ENCODE results near the gene PUS3. TPM values are rescaled to one million over a fixed set of nuclear protein-coding genes. Genes with fewer than 3 reads are reported as not detected.

PUS3 gene
- total and polyA plus RNA-seq, 7 experiments from 2014 or later, result 4.6 to 15.3 (median 9.6) TPM

DNA sequence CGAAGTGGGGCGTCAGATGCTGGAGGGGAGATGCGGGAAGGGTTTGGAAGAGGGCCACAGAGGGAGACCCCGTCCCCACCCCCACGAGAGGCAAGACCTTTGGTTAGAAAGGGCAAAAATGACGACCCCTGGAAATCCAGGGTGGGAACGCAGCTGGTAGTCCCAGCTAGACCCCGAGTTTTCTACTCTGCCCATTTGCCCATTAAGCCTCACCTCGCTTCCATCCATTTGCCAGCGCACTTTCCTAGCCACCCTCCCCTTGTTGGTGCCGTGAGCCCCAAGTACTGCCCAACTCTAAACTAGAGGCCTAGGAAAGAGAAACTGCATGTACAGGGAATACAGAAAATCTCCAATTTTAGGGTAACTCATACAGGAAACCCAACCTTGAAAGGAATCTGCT, 1.7 kb upstream of the PUS3 start:
- peaks cover 21 to 44% (median 32%) of the 10 kb centered on the region in 7 donors for H3K4me1 Mint-ChIP-seq
- no peak for ATAC-seq
- H3K27me3 ChIP-seq (ENCODE audit: control insufficient read depth in 2 of 2, insufficient read depth in 2 of 2, low read length in 2 of 2), result peaks cover 0 to 4% of the 10 kb centered on the region in 2 donors

DNA sequence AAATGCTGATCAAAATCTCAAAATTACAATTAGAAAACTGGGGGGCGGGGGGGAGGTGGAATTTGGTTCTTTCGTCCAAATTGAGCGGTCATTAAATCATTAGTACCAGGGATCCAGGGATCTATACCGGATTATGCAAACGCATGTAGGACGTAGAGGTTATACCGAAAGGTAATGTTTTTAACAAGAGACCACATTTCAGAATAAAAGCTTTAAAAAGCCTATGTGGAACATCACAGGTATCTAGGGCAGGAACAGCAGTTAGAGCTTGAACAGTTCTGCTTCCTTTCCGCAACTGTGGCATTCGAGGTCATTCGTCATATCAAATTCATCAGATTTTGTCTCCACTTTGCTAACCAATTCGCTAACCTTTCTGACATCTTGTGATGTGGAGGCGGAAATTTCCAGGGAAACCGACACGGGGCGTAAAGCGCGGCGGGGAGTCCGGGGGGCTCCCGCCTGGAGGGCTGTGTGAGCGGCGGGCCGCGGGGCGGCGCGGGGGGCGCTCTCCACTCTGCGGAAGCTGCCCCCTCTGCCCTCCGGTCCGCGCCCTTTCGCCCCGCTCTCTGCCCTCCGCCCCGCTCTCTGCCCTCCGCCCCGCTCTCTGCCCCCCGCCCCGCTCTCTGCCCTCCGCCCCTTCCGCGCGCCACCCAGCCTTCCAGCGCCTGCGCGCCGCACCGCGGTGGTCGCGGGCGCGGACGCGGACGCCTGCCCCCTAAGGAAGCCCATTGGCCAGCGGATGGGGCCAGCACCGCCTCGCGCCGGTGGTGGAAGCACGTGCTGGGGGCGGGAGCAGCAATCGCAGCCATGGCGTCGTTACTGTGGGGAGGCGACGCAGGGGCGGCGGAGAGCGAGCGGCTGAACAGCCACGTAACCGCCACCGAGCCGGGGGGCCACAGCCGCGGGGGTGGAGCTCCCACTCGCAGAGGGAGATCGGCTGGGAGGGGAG, 979 bp upstream of the PUS3 start, which contains the start of gene DDX25:
Gene DDX25, plus strand, starts transcription at position 798 of the 949 bp plus-strand sequence. Its CDS starts 10 bp downstream, at position 808.
- ATAC-seq (no peak), DNase-seq (peak in 4 of 9 donors; percentile 14 to 29 (median 25))
- no peaks in the 10 kb centered on the region for H3K9me3 ChIP-seq (ENCODE audit: control insufficient read depth in 2 of 3, low read length in 3 of 3)
- intact Hi-C loops (cut with micrococcal nuclease), result loop anchor here (1.0 to 5.0 kb wide), 10 partner anchors 17 to 1028 kb away; partner anchors contain the start of genes FAM118B (in 2 of the 2), HYLS1 (in 2 of the 2), RPUSD4 (in 2 of the 2) and SRPRA (in 2 of the 2)
- Mint-ChIP-seq H3K36me3 (peaks cover 8 to 14% (median 10%) of the 10 kb centered on the region in 5 donors), H3K9me3 (peaks cover 0 to 5% (median 0%) of the 10 kb centered on the region in 11 donors), H3K27ac (peak within 1 kb of the TSS; percentile 56 to 96 (median 92)), H3K4me1 (peaks cover 21 to 51% (median 36%) of the 10 kb centered on the region in 7 donors), H3K4me3 (peak within 1 kb of the TSS; percentile 82 to 98 (median 96)), H3K27me3 (peaks cover 19 to 48% (median 29%) of the 10 kb centered on the region in 5 donors)
- H3K4me3 ChIP-seq (ENCODE audit: low read length), result peak within 1 kb of the TSS; percentile 91
- no peak within 1 kb of the TSS for H3K27ac ChIP-seq (ENCODE audit: low read depth, low read length)
- H3K27me3 ChIP-seq (ENCODE audit: control insufficient read depth in 2 of 2, insufficient read depth in 2 of 2, low read length in 2 of 2), result peaks cover 0 to 4% of the 10 kb centered on the region in 2 donors
- ChIA-PET CTCF (interaction anchor here (0.7 to 1.6 kb wide), 3 partner anchors 16 to 1132 kb away, joined by 4 to 6 read pairs (median 6); partner anchors contain the start of gene HYLS1), POLR2A (interaction anchor here (0.6 to 2.3 kb wide), 6 partner anchors 13 to 792 kb away, joined by 3 to 21 read pairs (median 4); partner anchors contain the start of genes HYLS1 and TMEM218)
- peaks cover 7 to 13% of the 10 kb centered on the region in 2 donors for H3K4me1 ChIP-seq (ENCODE audit: control insufficient read depth in 2 of 2, insufficient read depth in 2 of 2, low read length in 2 of 2)
- H3K36me3 ChIP-seq (ENCODE audit: control insufficient read depth in 2 of 3, insufficient read depth in 3 of 3, low read length in 3 of 3), result peaks cover 0 to 8% (median 0%) of the 10 kb centered on the region in 3 experiments

More for the DNA sequence above, 1.7 kb upstream of the PUS3 start:
- Histone ChIP-seq H3K4me3 (ENCODE audit: low read length) (no peak overlapping the region), H3K27ac (ENCODE audit: low read depth, low read length) (no peak overlapping the region), H3K4me1 (ENCODE audit: control insufficient read depth in 2 of 2, insufficient read depth in 2 of 2, low read length in 2 of 2) (peaks cover 7 to 13% of the 10 kb centered on the region in 2 donors), H3K36me3 (ENCODE audit: control insufficient read depth in 2 of 3, insufficient read depth in 3 of 3, low read length in 3 of 3) (peaks cover 0 to 1% (median 0%) of the 10 kb centered on the region in 3 experiments), H3K9me3 (ENCODE audit: control insufficient read depth in 2 of 3, low read length in 3 of 3) (no peaks in the 10 kb centered on the region)
- Mint-ChIP-seq H3K4me3 (peak overlapping the region; percentile 63 to 89 (median 79)), H3K27ac (peak overlapping the region in 2 of 9 donors; percentile 49 to 64), H3K27me3 (peaks cover 19 to 48% (median 29%) of the 10 kb centered on the region in 5 donors), H3K36me3 (peaks cover 1 to 7% (median 6%) of the 10 kb centered on the region in 5 donors), H3K9me3 (peaks cover 0 to 5% (median 0%) of the 10 kb centered on the region in 11 donors)
- DNase-seq, result no peak
- POLR2A ChIA-PET, result interaction anchor here (2.3 kb wide), 1 partner anchor 313 kb away, joined by 8 read pairs; no protein-coding TSS in a partner anchor
- CTCF ChIA-PET, result no interaction called here
- intact Hi-C loops (cut with micrococcal nuclease), result loop anchor here in 1 of 2 donors (5.0 kb wide), 2 partner anchors 178 to 378 kb away; partner anchors contain the start of gene TIRAP

DNA sequence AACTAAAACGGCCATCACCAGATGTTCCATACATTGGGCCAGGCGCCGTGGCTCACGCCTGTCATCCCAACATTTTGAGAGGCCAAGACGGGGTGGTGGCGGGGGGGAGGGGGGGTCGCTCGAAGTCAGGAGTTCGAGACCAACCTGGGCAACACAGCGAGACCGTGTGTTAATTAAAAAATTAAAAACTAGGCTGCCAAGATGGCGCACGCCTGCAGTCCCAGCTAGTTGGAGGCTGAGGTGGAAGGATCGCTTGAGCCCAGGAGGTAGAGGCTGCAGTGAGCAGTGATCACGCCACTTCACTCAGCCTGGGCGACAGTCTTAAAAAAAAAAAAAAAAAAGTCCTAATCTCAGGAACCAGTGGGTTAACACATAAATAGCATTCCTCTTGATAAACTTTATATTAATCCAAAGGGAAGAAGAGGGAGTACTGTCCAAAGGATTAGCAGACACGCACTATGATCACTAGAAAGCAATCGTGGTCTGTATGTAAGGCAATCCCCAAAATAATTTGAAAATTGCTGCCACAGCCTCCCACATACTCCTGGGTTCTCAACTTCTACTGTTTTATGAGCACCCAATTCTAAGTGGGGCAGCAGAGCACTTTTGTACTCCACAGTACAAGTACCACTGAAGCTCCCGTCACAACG, 604 bp downstream of the PUS3 start:
- H3K27me3 Mint-ChIP-seq, result peaks cover 18 to 32% (median 29%) of the 10 kb centered on the region in 5 donors
- Histone ChIP-seq H3K36me3 (ENCODE audit: control insufficient read depth in 2 of 3, insufficient read depth in 3 of 3, low read length in 3 of 3) (peaks cover 0 to 9% (median 0%) of the 10 kb centered on the region in 3 experiments), H3K27ac (ENCODE audit: low read depth, low read length) (peak overlapping the region; percentile 86), H3K4me3 (ENCODE audit: low read length) (peak overlapping the region; percentile 91), H3K9me3 (ENCODE audit: control insufficient read depth in 2 of 3, low read length in 3 of 3) (no peaks in the 10 kb centered on the region), H3K27me3 (ENCODE audit: control insufficient read depth in 2 of 2, insufficient read depth in 2 of 2, low read length in 2 of 2) (peaks cover 0 to 4% of the 10 kb centered on the region in 2 donors), H3K4me1 (ENCODE audit: control insufficient read depth in 2 of 2, insufficient read depth in 2 of 2, low read length in 2 of 2) (peaks cover 7 to 13% of the 10 kb centered on the region in 2 donors)
- H3K27ac Mint-ChIP-seq, result peak overlapping the region; percentile 83 to 96 (median 92)
- intact Hi-C loops (cut with micrococcal nuclease), result loop anchor here in 1 of 2 donors (5.0 kb wide), 2 partner anchors 180 to 380 kb away; partner anchors contain the start of gene TIRAP
- ChIA-PET POLR2A (interaction anchor here (0.6 to 2.3 kb wide), 8 partner anchors 15 to 791 kb away, joined by 3 to 21 read pairs (median 3); partner anchors contain the start of genes DCPS, FOXRED1, HYLS1 and SRPRA), CTCF (interaction anchor here (1.1 to 1.6 kb wide), 2 partner anchors 15 to 19 kb away, joined by 4 to 6 read pairs; partner anchors contain the start of gene HYLS1)
- peaks cover 21 to 61% (median 44%) of the 10 kb centered on the region in 7 donors for H3K4me1 Mint-ChIP-seq
- DNase-seq (no peak), ATAC-seq (no peak)
- peaks cover 8 to 17% (median 13%) of the 10 kb centered on the region in 5 donors for H3K36me3 Mint-ChIP-seq
- peak overlapping the region; percentile 82 to 98 (median 96) for H3K4me3 Mint-ChIP-seq
- peaks cover 0 to 5% (median 0%) of the 10 kb centered on the region in 11 donors for H3K9me3 Mint-ChIP-seq

- ChIA-PET POLR2A (no interaction called here), CTCF (no interaction called here)
- peaks cover 7 to 13% of the 10 kb centered on the region in 2 donors for H3K4me1 ChIP-seq (ENCODE audit: control insufficient read depth in 2 of 2, insufficient read depth in 2 of 2, low read length in 2 of 2)
- Mint-ChIP-seq H3K27ac (peak overlapping the region in 8 of 9 donors; percentile 22 to 93 (median 58)), H3K36me3 (peaks cover 8 to 17% (median 14%) of the 10 kb centered on the region in 5 donors), H3K9me3 (peaks cover 0 to 5% (median 0%) of the 10 kb centered on the region in 11 donors), H3K4me1 (peaks cover 21 to 67% (median 48%) of the 10 kb centered on the region in 7 donors), H3K27me3 (peaks cover 18 to 31% (median 29%) of the 10 kb centered on the region in 5 donors), H3K4me3 (peak overlapping the region; percentile 57 to 98 (median 78))
- H3K36me3 ChIP-seq (ENCODE audit: control insufficient read depth in 2 of 3, insufficient read depth in 3 of 3, low read length in 3 of 3), result peaks cover 0 to 9% (median 0%) of the 10 kb centered on the region in 3 experiments
- ATAC-seq, result no peak
- H3K9me3 ChIP-seq (ENCODE audit: control insufficient read depth in 2 of 3, low read length in 3 of 3), result no peaks in the 10 kb centered on the region
- no peak overlapping the region for H3K27ac ChIP-seq (ENCODE audit: low read depth, low read length)
- H3K4me3 ChIP-seq (ENCODE audit: low read length), result no peak overlapping the region
- H3K27me3 ChIP-seq (ENCODE audit: control insufficient read depth in 2 of 2, insufficient read depth in 2 of 2, low read length in 2 of 2), result peaks cover 0 to 4% of the 10 kb centered on the region in 2 donors
- DNase-seq, result no peak
- intact Hi-C loops (cut with micrococcal nuclease), result loop anchor here in 1 of 2 donors (5.0 kb wide), 2 partner anchors 180 to 380 kb away; partner anchors contain the start of gene TIRAP
These were observed 1.1 kb downstream of the PUS3 start for GRCh38 chr11:125901872-125902271.

DNA sequence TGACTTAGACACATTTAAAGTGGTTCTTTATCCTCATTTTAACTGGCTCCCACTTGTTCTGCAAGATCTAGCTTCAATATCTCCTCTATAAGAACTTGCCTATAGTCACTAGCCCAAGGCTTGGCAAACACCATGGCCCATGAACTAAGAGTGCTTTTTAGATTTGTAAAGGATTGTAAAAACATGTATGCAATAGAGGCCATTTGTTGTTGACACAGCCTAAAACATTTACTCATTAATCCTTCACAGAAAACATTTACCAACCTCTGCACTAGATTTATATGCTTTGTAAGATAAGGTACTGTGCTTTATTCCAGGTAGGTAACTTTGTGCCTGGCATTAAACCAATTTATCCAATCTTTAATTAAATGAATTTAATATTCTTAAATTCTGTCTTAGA, 10.0 kb downstream of the PUS3 start:
- H3K4me1 Mint-ChIP-seq, result peaks cover 15 to 82% (median 52%) of the 10 kb centered on the region in 7 donors
- H3K4me3 Mint-ChIP-seq, result no peak overlapping the region

More for the DNA sequence above, 10.0 kb downstream of the PUS3 start:
- ATAC-seq (no peak), DNase-seq (no peak)
- Mint-ChIP-seq H3K36me3 (peaks cover 5 to 40% (median 19%) of the 10 kb centered on the region in 5 donors), H3K9me3 (no peaks in the 10 kb centered on the region), H3K27me3 (no peaks in the 10 kb centered on the region), H3K27ac (peak overlapping the region in 1 of 9 donors; percentile 2)
- intact Hi-C loops (cut with micrococcal nuclease), result no loop called here
- ChIA-PET POLR2A (interaction anchor here (0.6 kb wide), 2 partner anchors 171 to 1715 kb away, joined by 3 read pairs; no protein-coding TSS in a partner anchor), CTCF (no interaction called here)
- Histone ChIP-seq H3K27me3 (ENCODE audit: control insufficient read depth in 2 of 2, insufficient read depth in 2 of 2, low read length in 2 of 2) (no peaks in the 10 kb centered on the region), H3K27ac (ENCODE audit: low read depth, low read length) (no peak overlapping the region), H3K9me3 (ENCODE audit: control insufficient read depth in 2 of 3, low read length in 3 of 3) (no peaks in the 10 kb centered on the region), H3K4me1 (ENCODE audit: control insufficient read depth in 2 of 2, insufficient read depth in 2 of 2, low read length in 2 of 2) (peaks cover 6% of the 10 kb centered on the region in 2 donors), H3K36me3 (ENCODE audit: control insufficient read depth in 2 of 3, insufficient read depth in 3 of 3, low read length in 3 of 3) (peaks cover 0 to 30% (median 11%) of the 10 kb centered on the region in 3 experiments), H3K4me3 (ENCODE audit: low read length) (no peak overlapping the region)
